Memory B cell (primary cell): ENCODE measurements around the gene CUX1.
"Not testable (repeated sequence)": the region's sequence is repeated elsewhere in the genome, so short reads cannot be mapped to it uniquely, and the experiment has no call there.

Experiments used
- ATAC-seq: fragments of 150-1000 bp; cut with Tn5 transposase; 2 replicates; pipeline ENCODE4 v1.10.0; 2021; ENCODE audit warnings: low read depth, mild to moderate bottlenecking, moderate library complexity
- DNase-seq, 2 donors: peaks; one replicate each; pipeline ENCODE4 v3.0.0; 2022; ENCODE audit warnings: low spot score in 2 of 2
- H3K27ac Mint-ChIP-seq: one replicate; pipeline ENCODE4 v1.8.0; 2022; ENCODE audit warnings: mild to moderate bottlenecking, moderate library complexity, mixed read lengths
- H3K27me3 Mint-ChIP-seq: one replicate; pipeline ENCODE4 v1.8.0; 2022; ENCODE audit warnings: mixed read lengths
- H3K36me3 Mint-ChIP-seq: one replicate; pipeline ENCODE4 v1.8.0; 2022; ENCODE audit warnings: mild to moderate bottlenecking, mixed read lengths
- H3K4me1 Mint-ChIP-seq: one replicate; pipeline ENCODE4 v1.8.0; 2022; ENCODE audit warnings: mixed read lengths
- H3K4me3 Mint-ChIP-seq: one replicate; pipeline ENCODE4 v1.8.0; 2022; ENCODE audit warnings: mild to moderate bottlenecking, moderate library complexity, mixed read lengths
- H3K9me3 Mint-ChIP-seq: one replicate; pipeline ENCODE4 v1.8.0; 2022; ENCODE audit warnings: mixed read lengths

CUX1 gene

GRCh38 chr7:102170393-102170970 is 353.1 kb downstream of the CUX1 start:
- Mint-ChIP-seq H3K27me3 (no peaks in the 10 kb centered on the region), H3K27ac (no peak overlapping the region), H3K4me3 (no peak overlapping the region), H3K36me3 (peaks cover 12% of the 10 kb centered on the region), H3K4me1 (no peaks in the 10 kb centered on the region), H3K9me3 (no peaks in the 10 kb centered on the region)
- DNase-seq: no peak
- no peak for ATAC-seq

- ATAC-seq (no peak), DNase-seq (no peak)
- Mint-ChIP-seq H3K27ac (no peak overlapping the region), H3K4me1 (no peaks in the 10 kb centered on the region), H3K36me3 (peaks cover 20% of the 10 kb centered on the region), H3K4me3 (no peak overlapping the region), H3K27me3 (no peaks in the 10 kb centered on the region), H3K9me3 (no peaks in the 10 kb centered on the region)
Measured at GRCh38 chr7:102173669-102174068, 356.2 kb downstream of the CUX1 start.

DNA sequence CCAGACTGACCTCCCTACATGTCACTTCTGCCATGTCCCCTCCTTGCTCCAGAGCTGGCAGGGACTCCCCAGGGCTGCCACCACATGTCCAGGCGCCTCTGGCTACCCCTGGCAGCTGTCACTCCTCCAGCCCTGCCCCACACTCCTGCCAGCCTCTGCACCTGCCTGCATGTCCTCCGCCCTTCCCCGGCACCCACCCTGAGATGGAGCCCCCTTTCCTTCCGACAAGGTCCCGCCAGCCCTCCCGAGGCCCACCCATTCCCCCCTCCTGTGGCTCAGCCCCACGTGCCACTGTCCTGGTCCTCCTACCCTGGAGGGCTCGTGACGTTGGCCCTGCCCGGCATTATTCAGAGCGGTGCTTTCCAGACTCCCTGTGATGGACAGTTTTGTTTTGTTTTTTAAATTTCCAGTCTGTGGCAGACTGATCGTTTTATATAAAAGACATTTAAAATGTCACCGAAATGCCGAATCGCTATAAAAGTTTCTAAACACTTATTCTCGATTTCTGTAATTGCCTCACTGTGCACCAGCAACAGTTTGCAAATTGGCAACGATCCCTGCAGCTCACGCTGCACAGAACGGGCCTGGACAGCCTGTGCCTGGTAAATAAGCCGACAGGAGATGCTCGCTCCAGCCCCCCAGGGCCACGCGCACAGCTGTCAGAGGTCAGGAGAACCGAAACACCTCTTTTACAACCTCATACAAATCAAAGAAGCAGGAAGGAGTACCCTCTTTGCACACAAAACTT is 358.2 kb downstream of the CUX1 start:
- no peak overlapping the region for H3K4me3 Mint-ChIP-seq
- H3K27me3 Mint-ChIP-seq: no peaks in the 10 kb centered on the region
- peaks cover 25% of the 10 kb centered on the region for H3K36me3 Mint-ChIP-seq

GRCh38 chr7:102178410-102178809 is 361.0 kb downstream of the CUX1 start:
- Mint-ChIP-seq H3K4me3 (no peak overlapping the region), H3K9me3 (no peaks in the 10 kb centered on the region), H3K27me3 (no peaks in the 10 kb centered on the region), H3K36me3 (peaks cover 34% of the 10 kb centered on the region), H3K4me1 (no peaks in the 10 kb centered on the region), H3K27ac (no peak overlapping the region)
- DNase-seq (no peak), ATAC-seq (no peak)

More for the DNA sequence above, 358.2 kb downstream of the CUX1 start:
- H3K4me1 Mint-ChIP-seq: no peaks in the 10 kb centered on the region
- H3K27ac Mint-ChIP-seq: no peak overlapping the region
- ATAC-seq (no peak), DNase-seq (no peak)
- no peaks in the 10 kb centered on the region for H3K9me3 Mint-ChIP-seq

DNA sequence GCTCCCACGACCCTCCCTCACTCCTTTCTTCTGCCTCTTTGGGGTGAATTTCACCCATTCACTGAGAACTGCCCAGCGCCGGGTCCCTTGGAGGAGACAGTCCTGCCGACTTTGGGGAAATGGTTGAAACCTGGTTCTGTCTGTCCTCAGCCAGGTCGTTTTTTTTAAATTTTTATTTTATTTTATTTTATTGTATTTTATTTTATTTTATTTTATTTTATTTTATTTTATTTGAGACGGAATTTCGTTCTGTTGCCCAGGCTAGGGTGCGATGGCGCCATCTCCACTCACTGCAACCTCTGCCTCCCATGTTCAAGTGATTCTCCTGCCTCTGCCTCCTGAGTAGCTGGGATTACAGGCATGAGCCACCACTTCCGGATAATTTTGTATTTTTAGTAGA is 363.3 kb downstream of the CUX1 start:
- no peak overlapping the region for H3K4me3 Mint-ChIP-seq
- H3K27me3 Mint-ChIP-seq: no peaks in the 10 kb centered on the region
- peaks cover 43% of the 10 kb centered on the region for H3K36me3 Mint-ChIP-seq
- DNase-seq (no peak), ATAC-seq (no peak)
- no peaks in the 10 kb centered on the region for H3K9me3 Mint-ChIP-seq
- H3K4me1 Mint-ChIP-seq: no peaks in the 10 kb centered on the region
- no peak overlapping the region for H3K27ac Mint-ChIP-seq

DNA sequence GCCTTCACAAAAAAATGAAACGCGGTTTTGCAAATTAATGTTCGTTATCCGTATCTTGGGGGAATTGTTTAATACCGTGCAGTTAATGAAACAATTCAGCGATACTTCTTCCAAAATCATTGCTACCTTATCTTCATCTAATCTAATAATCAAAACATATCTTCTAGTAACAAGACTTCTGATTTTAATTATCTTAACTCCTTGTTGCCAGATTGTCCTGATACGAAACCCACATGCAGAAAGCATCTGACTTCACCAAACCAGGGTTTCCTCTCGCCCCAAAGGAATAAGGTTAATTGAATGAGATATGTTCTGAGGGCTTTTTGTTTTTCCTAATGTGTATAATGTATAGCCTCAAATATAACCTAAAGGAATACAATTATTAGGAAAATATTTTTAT is 364.1 kb downstream of the CUX1 start:
- no peak overlapping the region for H3K27ac Mint-ChIP-seq
- no peaks in the 10 kb centered on the region for H3K9me3 Mint-ChIP-seq
- no peak for ATAC-seq
- H3K27me3 Mint-ChIP-seq: no peaks in the 10 kb centered on the region
- DNase-seq: no peak
- no peaks in the 10 kb centered on the region for H3K4me1 Mint-ChIP-seq
- H3K36me3 Mint-ChIP-seq: peaks cover 47% of the 10 kb centered on the region
- no peak overlapping the region for H3K4me3 Mint-ChIP-seq

DNA sequence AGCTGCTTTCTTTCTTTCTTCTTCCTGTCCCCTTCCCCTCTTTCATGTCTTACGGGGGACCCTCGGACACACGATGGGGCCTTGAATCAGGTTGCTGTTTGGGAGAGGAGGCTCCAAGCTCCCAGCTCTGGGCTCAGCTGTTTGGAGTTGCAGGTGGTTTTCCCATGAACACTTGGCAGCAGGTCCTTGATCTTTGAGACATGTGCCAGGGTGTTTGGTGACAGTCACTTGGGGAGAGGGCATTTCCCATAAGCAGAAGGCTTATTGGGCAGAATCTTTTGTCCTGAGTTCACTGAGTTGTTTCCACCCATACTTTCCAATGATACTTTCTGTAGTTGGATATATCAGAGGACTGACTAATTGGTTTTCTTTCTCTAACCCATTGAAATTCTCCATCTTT is 364.6 kb downstream of the CUX1 start:
- H3K27ac Mint-ChIP-seq: no peak overlapping the region
- ATAC-seq: no peak
- no peak for DNase-seq

GRCh38 chr7:102183848-102184247 is 366.4 kb downstream of the CUX1 start:
- not testable (repeated sequence) for H3K4me3 Mint-ChIP-seq, DNase-seq, H3K27ac Mint-ChIP-seq, H3K9me3 Mint-ChIP-seq, ATAC-seq, H3K4me1 Mint-ChIP-seq, H3K27me3 Mint-ChIP-seq
- H3K36me3 Mint-ChIP-seq: peaks cover 39% of the 10 kb centered on the region

More for the DNA sequence above, 364.6 kb downstream of the CUX1 start:
- no peak overlapping the region for H3K4me3 Mint-ChIP-seq
- no peaks in the 10 kb centered on the region for H3K27me3 Mint-ChIP-seq
- H3K4me1 Mint-ChIP-seq: no peaks in the 10 kb centered on the region
- H3K9me3 Mint-ChIP-seq: no peaks in the 10 kb centered on the region
- peaks cover 47% of the 10 kb centered on the region for H3K36me3 Mint-ChIP-seq

DNA sequence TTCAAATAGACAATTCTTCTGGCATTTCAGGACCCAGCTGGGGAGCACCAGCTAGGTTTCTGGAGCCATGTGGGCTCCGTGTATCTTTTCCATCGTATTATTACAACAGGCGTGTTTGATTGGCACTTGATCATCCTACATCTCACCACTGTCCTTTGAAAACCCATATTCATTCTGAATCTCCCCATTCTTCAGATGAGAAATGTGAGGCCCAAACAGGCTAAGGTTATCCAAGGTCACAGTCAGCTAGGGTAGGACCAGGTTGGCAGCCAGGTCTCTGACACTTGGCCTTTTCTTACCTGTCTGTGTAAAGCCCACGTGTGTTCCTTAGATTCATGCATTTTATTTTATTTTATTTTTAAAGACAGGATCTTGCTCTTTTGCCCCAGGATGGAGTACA is 366.9 kb downstream of the CUX1 start:
- H3K36me3 Mint-ChIP-seq: peaks cover 38% of the 10 kb centered on the region
- H3K27ac Mint-ChIP-seq: no peak overlapping the region
- no peak for ATAC-seq
- H3K4me1 Mint-ChIP-seq: no peaks in the 10 kb centered on the region
- no peaks in the 10 kb centered on the region for H3K9me3 Mint-ChIP-seq
- H3K4me3 Mint-ChIP-seq: no peak overlapping the region
- DNase-seq: no peak
- no peaks in the 10 kb centered on the region for H3K27me3 Mint-ChIP-seq

DNA sequence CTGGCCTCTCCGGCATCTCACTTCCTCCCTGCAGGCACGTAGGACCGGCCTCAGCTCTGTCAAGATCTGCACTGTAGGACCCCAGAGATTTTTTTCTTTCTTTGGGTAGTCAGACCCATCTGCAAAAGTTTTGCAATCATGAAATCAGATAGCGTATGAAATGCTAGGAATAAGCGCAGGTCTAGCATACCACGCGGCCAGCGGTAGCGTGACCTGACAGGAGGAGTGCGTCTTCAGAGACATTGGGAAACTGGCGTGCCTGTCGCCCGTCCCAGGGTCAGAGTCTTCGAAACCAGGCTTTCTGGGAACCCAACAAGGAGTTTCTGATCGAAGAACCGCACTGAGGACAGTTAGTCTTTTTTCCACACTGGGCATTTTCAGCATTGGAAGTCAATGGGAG is 368.4 kb downstream of the CUX1 start:
- Mint-ChIP-seq H3K36me3 (peaks cover 39% of the 10 kb centered on the region), H3K9me3 (no peaks in the 10 kb centered on the region), H3K4me1 (no peaks in the 10 kb centered on the region), H3K27me3 (no peaks in the 10 kb centered on the region), H3K4me3 (no peak overlapping the region), H3K27ac (no peak overlapping the region)
- ATAC-seq (no peak), DNase-seq (no peak)

GRCh38 chr7:102186306-102186705 is 368.9 kb downstream of the CUX1 start:
- H3K4me1 Mint-ChIP-seq: no peaks in the 10 kb centered on the region
- ATAC-seq: no peak
- no peak for DNase-seq
- H3K9me3 Mint-ChIP-seq: no peaks in the 10 kb centered on the region
- H3K4me3 Mint-ChIP-seq: no peak overlapping the region
- peaks cover 39% of the 10 kb centered on the region for H3K36me3 Mint-ChIP-seq
- H3K27ac Mint-ChIP-seq: no peak overlapping the region
- no peaks in the 10 kb centered on the region for H3K27me3 Mint-ChIP-seq

GRCh38 chr7:102188746-102189145 is 371.3 kb downstream of the CUX1 start:
- Mint-ChIP-seq H3K27ac (no peak overlapping the region), H3K4me1 (no peaks in the 10 kb centered on the region), H3K36me3 (peaks cover 44% of the 10 kb centered on the region), H3K9me3 (no peaks in the 10 kb centered on the region), H3K4me3 (no peak overlapping the region), H3K27me3 (no peaks in the 10 kb centered on the region)
- ATAC-seq (no peak), DNase-seq (no peak)

- Mint-ChIP-seq H3K9me3 (no peaks in the 10 kb centered on the region), H3K4me1 (no peaks in the 10 kb centered on the region), H3K4me3 (no peak overlapping the region), H3K27ac (no peak overlapping the region), H3K36me3 (peaks cover 41% of the 10 kb centered on the region), H3K27me3 (no peaks in the 10 kb centered on the region)
- ATAC-seq (no peak), DNase-seq (no peak)
Measured at GRCh38 chr7:102189756-102190155, 372.3 kb downstream of the CUX1 start.

DNA sequence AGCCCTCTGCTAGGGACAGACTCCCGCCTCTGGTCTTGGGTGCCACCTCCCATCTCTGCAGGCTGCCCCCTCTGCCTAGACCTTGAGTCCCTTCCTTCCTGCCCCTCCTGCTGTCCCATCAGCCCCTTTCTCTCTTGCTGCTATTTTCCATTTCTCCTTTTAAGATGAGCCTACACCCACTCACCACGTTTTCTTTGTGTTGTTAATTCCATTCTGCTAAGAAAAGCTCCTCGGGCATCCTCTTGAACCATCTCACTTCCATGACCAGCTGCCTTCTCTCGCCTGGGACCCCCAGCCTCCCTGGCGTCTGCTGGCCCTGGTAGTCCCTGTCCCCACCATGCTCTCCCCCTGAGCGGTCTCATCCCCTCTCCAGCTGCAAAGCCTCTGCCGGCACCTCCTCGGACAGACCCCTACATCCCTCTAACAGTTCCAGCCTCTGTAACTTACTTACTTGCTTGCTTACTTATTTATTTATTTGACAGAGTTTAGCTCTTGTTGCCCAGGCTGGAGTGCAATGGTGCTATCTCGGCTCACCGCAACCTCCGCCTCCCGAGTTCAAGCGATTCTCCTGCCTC is 373.4 kb downstream of the CUX1 start:
- ATAC-seq (no peak), DNase-seq (no peak)
- H3K27me3 Mint-ChIP-seq: no peaks in the 10 kb centered on the region
- H3K36me3 Mint-ChIP-seq: peaks cover 33% of the 10 kb centered on the region
- H3K4me1 Mint-ChIP-seq: no peaks in the 10 kb centered on the region
- H3K9me3 Mint-ChIP-seq: no peaks in the 10 kb centered on the region
- no peak overlapping the region for H3K27ac Mint-ChIP-seq
- H3K4me3 Mint-ChIP-seq: no peak overlapping the region
